Brain microvascular endothelial cell (primary cell): ENCODE results near the gene MSX2.

Source experiments
- DNase-seq: peaks from one replicate; pipeline ENCODE4 v3.0.0-alpha.2; 2020
- H3K27ac ChIP-seq: fragments of 250-450 bp; sonication (Bioruptor Pico); 2 replicates; pipeline ENCODE4 v1.5.1; 2020; ENCODE audit warnings: mild to moderate bottlenecking, moderate library complexity
- H3K27me3 ChIP-seq: fragments of 250-450 bp; sonication (Bioruptor Pico); replicated peaks from 2 replicates; pipeline ENCODE4 v1.5.1; 2020; ENCODE audit warnings: mild to moderate bottlenecking
- H3K36me3 ChIP-seq: fragments of 250-450 bp; sonication (Bioruptor Pico); replicated peaks from 2 replicates; pipeline ENCODE4 v1.5.1; 2020; ENCODE audit warnings: mild to moderate bottlenecking
- H3K4me3 ChIP-seq: 2 replicates; pipeline ENCODE4 v1.5.1; 2011; ENCODE audit warnings: low read depth, mild to moderate bottlenecking, control low read depth, low read length, moderate library complexity
- CTCF ChIP-seq: IDR thresholded peaks from 2 replicates; pipeline ENCODE4 v1.5.1; 2011; ENCODE audit warnings: low read depth, mild to moderate bottlenecking, moderate library complexity, low read length, control low read depth, inconsistent platforms; ENCODE audit errors: missing control alignments
- in situ Hi-C: cut with HindIII; loops from 2 replicates; pipeline ENCODE4 v1.10.0; 2017; ENCODE audit warnings: low sequenced_read_pairs, low pct_ligation_motif_present

MSX2 gene

GRCh38 chr5:174764309-174764708 lies 39.9 kb downstream of the MSX2 start:
- in situ Hi-C loops: no loop called here
- Histone ChIP-seq H3K27me3 (no peaks in the 10 kb centered on the region), H3K4me3 (no peak overlapping the region), H3K36me3 (no peaks in the 10 kb centered on the region), H3K27ac (no peak overlapping the region)
- no peak for TF ChIP-seq CTCF
- DNase-seq: no peak

GRCh38 chr5:174765540-174765939 lies 41.2 kb downstream of the MSX2 start:
- no peak overlapping the region for H3K4me3 ChIP-seq

GRCh38 chr5:174767670-174768069 lies 43.3 kb downstream of the MSX2 start:
- Histone ChIP-seq H3K4me3 (no peak overlapping the region), H3K27ac (no peak overlapping the region), H3K27me3 (no peaks in the 10 kb centered on the region), H3K36me3 (no peaks in the 10 kb centered on the region)
- no peak for TF ChIP-seq CTCF
- in situ Hi-C loops: no loop called here
- DNase-seq: no peak

More at GRCh38 chr5:174765540-174765939, 41.2 kb downstream of the MSX2 start:
- H3K27me3 ChIP-seq: no peaks in the 10 kb centered on the region
- no peaks in the 10 kb centered on the region for H3K36me3 ChIP-seq
- no peak for DNase-seq
- no peak for TF ChIP-seq CTCF
- no peak overlapping the region for H3K27ac ChIP-seq
- in situ Hi-C loops: no loop called here

GRCh38 chr5:174769005-174769404 lies 44.6 kb downstream of the MSX2 start:
- Histone ChIP-seq H3K27me3 (no peaks in the 10 kb centered on the region), H3K36me3 (no peaks in the 10 kb centered on the region), H3K4me3 (no peak overlapping the region), H3K27ac (no peak overlapping the region)
- no peak for DNase-seq
- TF ChIP-seq CTCF: no peak
- in situ Hi-C loops: no loop called here

- TF ChIP-seq CTCF: no peak
- no peak overlapping the region for H3K4me3 ChIP-seq
- no peaks in the 10 kb centered on the region for H3K27me3 ChIP-seq
- DNase-seq: no peak
- no peaks in the 10 kb centered on the region for H3K36me3 ChIP-seq
- in situ Hi-C loops: no loop called here
- no peak overlapping the region for H3K27ac ChIP-seq
Observed at GRCh38 chr5:174773371-174773770, 49.0 kb downstream of the MSX2 start.

GRCh38 chr5:174775081-174775480 lies 50.7 kb downstream of the MSX2 start:
- H3K36me3 ChIP-seq: no peaks in the 10 kb centered on the region
- no peak for DNase-seq
- no peak overlapping the region for H3K4me3 ChIP-seq
- in situ Hi-C loops: no loop called here
- H3K27me3 ChIP-seq: no peaks in the 10 kb centered on the region
- no peak for TF ChIP-seq CTCF
- no peak overlapping the region for H3K27ac ChIP-seq
